HG02884 (cell line): Measurements from ENCODE around the gene KIF6.

Experiments
- ATAC-seq: cut with Tn5 transposase; IDR thresholded peaks from one replicate; pipeline ENCODE4 v1.9.1; 2021; ENCODE audit warnings: mild to moderate bottlenecking, moderate library complexity; ENCODE audit not compliant: unreplicated experiment

KIF6 gene

GRCh38 chr6:39666706-39667489 lies 58.3 kb downstream of the KIF6 start:
- ATAC-seq: no peak

DNA sequence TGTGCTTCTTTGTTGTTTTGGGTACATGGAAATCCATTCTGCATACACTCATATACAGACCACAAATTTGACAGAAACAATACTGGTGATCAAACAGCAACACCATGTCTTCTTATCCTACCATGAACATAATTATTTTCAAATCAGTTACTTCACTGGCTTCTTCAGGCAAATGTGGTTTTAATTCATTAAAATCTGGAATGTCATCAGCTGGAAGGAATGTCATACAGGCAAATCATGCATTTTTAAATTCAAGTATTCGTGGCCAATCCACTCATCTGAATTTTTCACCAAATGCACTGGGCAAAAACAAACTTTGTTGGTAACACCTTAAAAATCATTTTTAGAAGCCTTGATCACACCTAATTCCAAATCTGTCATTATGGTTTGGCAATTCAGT lies 59.3 kb downstream of the KIF6 start:
- ATAC-seq: no peak

GRCh38 chr6:39664173-39664572 lies 61.0 kb downstream of the KIF6 start:
- ATAC-seq: no peak

DNA sequence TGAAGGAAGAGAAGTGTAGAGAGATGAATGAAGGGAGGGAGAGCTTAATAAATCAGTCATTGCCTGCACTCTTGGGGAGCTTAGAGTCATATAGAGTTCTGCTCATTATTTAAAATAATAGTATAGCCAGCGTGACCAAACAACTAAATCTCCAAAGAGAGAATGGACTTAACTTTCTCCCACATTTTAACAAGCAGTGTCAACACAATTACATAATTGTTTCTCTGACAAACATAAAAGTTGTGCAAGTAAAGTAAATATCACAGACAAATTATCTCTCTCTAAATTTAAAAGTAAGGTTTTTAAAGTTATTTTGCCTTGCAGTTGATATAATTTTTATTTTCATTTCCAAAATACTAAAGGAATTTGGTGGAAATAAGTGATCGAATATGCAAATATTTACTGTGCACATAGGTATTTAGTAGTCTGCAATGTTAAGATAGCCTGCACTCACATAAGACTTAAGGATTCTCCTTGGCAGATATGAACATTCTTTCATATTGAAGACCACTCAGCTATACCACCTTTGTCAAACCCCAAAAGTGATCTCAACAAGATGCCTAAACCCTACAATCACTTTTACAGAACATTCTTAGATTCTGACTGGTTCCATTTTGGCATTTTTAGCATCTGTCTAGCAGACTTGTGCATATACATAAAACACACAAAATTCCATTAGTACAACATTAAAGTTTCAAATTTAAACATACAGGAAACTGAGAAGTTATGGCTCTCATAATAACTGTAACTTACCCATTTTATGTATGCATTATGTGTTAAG lies 67.7 kb downstream of the KIF6 start:
- ATAC-seq: no peak

DNA sequence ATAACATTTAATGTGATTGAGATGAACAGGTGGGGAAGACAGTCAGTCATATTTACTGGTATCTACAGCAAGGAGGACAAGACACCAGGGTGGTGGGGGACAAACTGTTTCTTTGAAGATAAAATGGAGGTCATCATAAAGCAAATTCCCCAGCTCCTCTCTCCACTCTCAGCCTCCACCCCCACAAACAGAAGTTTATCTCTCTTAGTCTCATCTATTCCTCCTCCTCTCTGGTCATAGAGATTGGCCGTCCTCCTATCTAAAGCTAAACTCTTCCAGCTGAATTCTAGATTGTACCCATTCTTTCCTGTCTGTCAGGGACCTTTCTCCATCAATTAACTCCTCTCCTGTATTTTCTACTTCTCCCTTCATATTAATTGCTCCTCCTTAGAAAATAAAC lies 71.1 kb downstream of the KIF6 start:
- ATAC-seq: no peak

DNA sequence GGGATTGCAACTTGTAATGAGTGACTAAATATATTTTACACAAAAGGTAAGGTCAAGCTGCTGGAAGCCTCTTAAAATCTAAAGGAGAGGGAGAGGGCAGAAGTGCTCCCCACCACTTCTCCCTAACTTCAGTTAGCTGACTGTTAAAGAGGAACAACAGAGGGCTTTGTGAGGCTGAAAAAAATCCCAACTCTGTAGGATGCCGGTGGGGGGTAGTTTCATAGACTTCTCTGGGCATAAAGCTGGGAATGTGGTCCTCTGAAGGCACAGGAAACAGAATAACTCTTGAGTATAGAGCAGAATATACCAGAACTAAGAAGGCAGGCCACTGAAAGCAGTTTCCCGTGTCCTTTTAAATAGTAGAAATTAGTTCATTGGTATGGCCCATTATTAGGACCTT lies 71.6 kb downstream of the KIF6 start:
- ATAC-seq: no peak

DNA sequence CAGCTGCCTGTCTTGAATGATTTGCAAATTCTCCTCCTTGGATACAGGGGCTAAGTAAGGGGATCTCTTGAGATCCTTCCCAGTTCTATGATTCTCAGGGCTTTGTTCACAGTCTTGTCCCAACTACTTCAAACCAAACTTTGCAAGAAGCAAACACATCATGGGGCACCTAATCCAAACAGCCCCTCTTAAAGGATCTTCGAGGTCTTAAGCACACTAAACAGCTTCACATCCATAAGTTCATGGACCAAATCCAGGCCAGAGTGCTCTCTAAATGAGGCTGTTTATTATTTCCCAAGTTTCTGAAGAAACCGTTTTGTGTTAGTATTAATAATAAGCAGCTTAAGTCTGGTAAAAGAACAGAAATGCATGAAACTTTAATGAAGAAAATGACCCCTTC lies 75.2 kb downstream of the KIF6 start:
- ATAC-seq: no peak

- no peak for ATAC-seq
Measured at GRCh38 chr6:39646751-39647420, 78.3 kb downstream of the KIF6 start.

GRCh38 chr6:39642270-39642669 lies 82.9 kb downstream of the KIF6 start:
- ATAC-seq: no peak

DNA sequence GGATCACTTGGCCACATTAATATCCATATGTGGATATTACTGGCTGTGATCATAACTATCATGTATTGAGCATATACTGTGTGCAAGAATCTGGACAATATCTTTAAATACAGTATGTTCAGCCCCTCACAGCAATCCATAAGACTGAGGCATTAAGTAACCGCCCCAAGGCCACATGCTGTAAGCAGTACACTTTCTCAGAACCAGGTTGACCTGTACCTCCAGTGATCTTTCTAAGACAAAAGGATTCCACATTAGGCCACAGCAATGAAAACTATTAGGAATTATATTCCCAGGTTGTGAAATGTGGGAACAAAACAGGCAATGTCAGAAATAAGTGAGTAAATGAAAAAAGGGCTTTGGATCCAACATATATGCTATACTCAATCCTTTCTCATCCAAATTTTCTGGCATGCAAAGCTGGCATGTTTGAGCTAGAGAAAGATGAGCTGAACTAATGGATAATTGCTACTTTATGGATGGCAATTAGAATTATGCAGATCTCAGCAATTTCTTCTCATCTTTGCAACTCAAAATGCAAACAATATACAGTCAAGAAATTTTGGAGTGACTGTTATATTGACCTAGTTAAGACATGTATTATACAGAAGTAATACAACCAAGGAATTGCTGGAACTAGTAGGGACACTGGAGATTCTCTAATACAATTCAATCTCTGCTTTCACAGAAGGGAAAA lies 86.9 kb downstream of the KIF6 start:
- no peak for ATAC-seq

GRCh38 chr6:39634646-39635341 lies 90.4 kb downstream of the KIF6 start:
- ATAC-seq: no peak

GRCh38 chr6:39625209-39625608 lies 100.0 kb downstream of the KIF6 start:
- ATAC-seq: no peak

- ATAC-seq: no peak
Measured at GRCh38 chr6:39623750-39624149, 101.5 kb downstream of the KIF6 start.

- ATAC-seq: no peak
Measured at GRCh38 chr6:39617520-39617919, 107.7 kb downstream of the KIF6 start.

DNA sequence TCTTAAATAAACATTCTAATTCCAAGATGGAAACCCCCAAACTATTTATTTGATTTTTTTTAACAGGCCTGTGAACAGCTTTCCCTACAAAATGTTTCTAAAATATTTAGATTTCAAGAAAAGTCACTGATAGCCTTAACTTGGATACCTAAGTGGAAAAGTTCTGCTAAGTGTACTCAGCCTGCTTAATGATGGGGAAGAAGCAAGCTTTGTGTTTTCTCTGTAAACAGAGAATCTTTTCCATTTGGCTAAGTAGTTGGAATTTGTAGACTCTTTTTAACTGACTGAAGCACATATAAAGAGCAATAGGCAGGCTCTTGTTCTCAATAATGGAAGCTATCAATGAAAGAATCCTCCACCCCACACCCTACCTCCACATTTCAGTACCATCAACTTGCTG lies 108.2 kb downstream of the KIF6 start:
- no peak for ATAC-seq

DNA sequence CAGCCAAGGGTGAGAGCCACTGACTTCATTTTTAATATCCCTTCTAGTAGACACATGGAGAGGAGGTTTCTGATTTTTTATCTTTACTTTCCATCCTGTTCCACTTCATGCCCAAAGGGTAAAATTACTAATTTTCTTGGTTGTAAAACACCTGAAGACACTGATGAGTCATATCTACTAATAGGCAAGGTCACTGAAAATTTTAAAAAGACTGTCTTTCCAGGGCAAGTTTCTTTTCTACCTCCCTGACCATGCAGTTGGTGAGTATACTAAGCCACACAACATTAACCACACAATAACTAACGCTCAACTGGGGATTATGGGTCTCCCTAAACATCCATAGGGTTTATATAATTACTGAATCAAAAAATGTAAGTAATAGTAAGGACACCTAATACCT lies 109.6 kb downstream of the KIF6 start:
- no peak for ATAC-seq

GRCh38 chr6:39614393-39614950 lies 110.7 kb downstream of the KIF6 start:
- no peak for ATAC-seq

DNA sequence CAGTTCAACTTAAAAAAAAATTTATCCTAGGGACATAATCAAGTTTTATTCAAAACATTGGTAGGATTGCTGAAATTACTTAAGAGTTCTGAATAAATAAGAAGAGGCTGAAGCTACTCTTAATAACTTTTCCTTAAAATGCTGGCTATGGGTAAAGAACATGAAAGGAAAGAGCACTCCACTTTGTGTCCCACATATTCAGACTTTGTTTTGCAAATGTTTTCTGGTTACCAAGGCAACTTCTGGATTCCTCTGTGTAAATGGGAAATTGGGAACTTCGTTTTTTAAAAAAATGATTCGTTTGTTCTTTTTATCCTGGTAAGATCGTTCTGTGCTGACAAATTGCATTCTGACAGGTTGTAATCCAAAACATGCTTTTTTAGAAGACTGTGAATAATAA lies 115.0 kb downstream of the KIF6 start:
- no peak for ATAC-seq

DNA sequence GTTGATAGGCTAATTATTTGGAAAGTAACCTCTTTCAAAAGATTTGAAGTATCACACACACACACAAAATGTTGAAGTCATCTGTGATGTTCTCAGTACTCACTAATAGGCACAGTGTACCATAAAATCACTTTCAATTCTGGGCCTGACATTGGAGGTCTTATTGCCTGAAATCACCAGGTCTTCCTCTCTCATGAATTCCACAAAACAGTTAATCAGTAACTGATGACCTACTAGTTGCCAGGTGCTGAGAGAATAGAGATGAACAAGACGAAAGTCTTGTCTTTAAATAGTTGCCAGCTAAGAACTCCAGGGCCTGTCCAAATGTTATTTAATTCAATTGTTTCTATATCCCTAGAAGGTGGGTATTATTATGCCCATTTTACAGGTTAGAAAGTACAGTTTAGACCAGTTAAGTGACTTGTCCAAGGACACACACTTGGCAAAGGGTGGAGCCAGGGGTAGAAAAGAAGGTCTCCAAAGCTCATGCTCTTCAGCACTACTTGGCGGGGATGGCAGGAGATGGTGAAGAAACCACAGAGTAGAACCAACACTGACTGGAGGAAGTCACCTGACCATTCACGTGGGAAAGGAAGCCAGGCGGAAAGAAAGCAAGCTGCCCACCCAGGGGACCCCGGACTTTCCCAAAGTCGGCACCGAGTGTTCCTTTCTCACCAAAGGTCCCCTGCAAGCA lies 116.4 kb downstream of the KIF6 start:
- ATAC-seq: no peak
